GM18502 (cell line): Measurements from ENCODE around the gene AKAP13.

Source experiments
- ATAC-seq: cut with Tn5 transposase; IDR thresholded peaks from one replicate; pipeline ENCODE4 v1.9.1; 2021; ENCODE audit warnings: mild to moderate bottlenecking; ENCODE audit not compliant: unreplicated experiment, poor library complexity

AKAP13 gene

DNA sequence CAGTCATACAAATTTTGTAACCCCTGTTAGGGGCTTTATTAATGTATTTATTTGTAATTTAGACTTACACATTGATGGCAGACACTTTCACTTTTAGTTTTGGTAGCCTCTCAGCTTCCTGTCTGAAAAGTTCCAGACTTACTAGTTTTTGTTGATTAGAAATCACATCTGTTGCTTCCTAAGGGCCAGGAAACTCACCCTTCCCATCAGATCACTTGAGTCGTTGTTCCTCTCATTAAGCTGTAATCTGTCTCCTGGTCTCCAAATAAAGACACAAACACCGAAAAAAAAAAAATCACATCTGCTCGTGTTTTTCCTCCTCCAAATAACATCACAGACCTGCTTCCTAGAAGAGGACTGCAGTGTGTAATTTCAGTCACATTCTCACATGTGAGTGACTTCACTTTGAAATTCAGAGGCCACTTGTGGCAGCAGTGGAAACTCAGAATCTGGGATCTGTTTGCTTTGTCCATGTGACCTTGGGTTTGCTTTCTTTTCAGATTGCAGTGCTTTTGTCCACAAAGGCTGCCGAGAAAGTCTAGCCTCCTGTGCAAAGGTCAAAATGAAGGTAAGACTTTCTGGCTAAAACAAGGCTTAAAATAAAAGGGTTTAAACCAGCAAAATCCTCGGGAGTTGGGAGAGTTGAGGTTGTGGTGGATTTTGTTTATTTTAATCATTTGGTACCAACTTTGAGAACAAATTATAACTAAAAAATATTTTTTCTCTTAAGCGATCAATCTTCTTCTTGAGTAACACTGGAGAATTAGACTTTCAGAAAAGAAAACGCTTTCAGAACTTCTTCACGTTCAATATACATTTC lies 327.3 kb downstream of the AKAP13 start:
- ATAC-seq = peak; percentile 23

DNA sequence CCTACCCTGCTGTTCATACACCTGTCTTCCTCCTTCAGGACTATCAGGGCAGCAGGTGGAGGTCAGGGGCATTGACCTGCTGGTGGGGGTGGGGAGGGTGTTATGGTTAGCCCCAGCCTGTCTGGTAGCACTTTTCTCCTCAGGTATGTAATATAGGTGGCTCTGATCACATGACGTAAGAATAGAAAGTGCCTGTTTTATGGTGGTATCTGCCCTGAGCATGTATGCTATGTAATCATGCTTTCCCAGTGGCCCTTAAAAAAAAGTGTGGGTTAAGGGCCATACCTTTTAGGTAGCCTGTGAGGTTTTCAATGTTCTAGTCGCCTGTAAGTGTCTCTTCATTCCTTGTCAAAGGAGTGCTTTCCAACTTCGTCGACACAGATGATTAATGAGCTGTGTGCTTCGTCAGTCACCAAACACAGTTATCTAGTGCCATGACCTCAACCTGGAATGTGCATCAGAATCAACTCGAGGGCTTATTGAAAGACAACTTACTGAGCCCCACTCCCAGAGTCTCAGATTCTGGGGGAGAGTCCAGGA lies 328.1 kb downstream of the AKAP13 start:
- ATAC-seq = no peak

DNA sequence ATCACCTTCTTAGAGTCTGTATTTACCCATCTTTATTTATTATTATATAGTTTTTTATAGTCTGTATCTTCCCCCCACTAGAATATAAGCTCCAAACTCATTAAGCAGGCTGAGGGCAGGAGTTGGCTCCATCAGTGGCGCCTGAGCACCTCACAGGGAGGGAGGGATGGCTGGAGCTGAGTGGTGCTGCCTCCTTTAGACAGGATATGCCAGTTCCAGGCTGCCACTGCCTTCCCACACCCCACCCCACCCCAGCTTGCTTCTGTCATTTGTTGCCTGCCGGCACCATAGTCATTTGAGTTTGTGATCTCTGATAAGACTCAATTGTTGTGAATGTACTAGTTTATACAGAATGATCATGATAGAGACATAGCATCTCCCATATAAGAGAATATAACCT lies 328.8 kb downstream of the AKAP13 start:
- ATAC-seq = no peak

DNA sequence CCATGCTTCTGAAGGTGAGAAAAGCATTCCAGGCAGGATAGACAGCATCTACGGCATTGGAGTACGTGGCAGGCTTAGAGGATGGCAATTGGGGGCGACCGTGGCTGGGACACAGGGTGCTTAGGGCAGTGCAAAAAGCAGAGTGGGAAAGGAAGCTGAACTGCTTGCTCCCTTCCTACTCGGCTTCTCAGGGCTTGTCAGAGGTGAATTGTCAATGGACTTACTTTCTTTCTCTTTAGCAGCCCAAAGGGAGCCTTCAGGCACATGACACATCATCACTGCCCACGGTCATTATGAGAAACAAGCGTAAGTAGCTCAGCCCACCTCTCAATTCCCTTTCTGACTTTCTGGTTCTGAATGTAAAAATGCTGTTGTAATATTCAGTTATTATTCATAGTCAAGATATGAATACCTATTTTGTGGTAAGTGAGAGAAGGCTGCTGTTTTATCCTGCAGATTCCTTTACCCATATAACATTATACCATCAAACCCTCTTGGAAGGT lies 330.0 kb downstream of the AKAP13 start:
- ATAC-seq = peak; percentile 53

DNA sequence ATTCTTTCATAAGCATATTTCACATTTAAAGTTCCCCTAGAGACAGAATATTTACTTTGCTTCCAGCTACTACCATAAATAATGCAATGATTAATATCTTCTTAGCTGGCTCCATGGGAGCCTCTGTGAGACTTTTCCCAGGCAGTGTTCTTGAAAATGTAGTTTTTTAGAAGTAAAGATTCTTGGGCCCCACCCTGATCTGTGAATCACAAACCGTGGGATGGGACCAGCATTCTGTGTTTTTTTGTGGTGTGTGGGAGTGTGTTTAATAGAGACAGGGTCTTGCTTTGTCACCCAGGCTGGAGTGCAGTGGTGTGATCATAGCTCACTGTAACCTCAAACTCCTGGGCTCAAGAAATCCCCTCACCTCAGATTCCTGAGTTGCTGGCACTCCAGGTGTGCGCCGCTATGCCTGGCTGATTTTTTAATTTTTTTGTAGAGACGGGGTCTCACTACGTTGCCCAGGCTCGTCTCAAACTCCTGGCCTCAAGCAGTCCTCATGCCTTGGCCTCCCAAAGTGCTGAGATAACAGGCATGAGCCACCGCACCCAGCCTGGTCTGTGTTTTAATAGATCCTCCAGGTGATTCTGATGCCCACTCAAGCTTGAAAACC lies 331.3 kb downstream of the AKAP13 start:
- ATAC-seq = no peak

DNA sequence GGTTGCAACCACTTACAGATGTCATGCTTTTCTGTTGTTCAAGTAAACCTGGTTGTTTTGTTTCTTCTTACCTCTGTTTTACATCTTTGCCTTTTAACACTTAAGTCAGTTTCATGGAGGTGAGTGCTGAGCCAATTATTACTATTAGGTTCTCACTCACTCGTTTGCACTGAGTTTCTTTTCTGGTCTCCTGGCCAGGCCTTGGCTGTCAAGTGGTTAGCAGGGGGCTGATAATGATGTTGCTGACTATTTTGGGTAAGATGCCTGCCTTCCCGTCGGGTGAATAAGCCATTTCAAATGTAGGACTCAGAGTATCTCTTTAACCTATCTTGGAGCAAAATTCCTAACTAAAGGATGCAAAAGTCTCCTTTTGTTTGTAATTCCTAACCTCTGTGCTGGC lies 335.9 kb downstream of the AKAP13 start:
- ATAC-seq = no peak

DNA sequence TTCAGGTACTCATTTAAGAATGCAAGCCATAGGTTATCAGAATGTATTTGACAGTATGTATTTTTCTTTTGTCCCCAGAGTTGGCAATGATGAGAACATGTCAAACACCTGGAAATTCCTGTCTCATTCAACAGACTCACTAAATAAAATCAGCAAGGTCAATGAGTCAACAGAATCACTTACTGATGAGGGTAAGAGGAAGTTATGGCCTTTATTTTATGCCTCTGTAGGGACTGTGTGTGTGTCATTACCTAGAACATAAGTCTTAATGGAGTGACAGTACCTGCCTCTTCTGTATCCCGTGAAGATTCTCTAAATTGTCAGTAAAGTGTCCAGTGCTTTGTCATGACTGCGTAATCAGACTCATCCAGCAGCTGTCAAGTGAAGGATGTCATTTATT lies 336.8 kb downstream of the AKAP13 start:
- ATAC-seq = no peak

DNA sequence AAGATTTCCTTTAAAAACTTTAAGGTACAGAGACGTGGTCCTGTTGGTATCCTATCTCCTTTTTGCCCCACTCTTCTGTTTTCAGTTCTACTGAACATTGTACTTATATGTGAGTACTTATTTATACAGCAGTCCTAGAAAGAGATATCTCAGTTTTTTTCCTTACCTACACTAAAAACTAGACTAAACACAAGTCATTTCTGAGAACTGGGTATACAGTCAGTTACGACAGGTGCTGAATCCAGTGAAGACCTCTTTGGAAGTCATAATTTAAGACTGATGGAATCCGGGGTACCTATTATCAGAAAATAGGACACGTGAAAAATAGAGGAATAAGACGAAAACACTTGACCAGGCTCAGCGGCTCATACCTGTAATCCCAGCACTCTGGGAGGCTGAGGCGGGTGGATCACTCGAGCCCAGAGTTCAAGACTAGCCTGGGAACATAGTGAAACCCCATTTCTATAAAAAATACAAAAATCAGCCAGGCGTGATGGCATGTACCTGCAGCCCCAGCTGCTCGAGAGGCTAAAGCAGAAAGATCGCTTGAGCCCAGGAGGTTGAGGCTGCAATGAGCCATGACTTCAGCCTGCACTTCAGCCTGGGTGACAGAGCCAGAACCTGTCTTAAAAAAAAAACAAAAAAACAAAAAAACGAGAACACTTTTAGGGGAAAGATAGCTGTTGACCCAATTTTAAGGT lies 338.0 kb downstream of the AKAP13 start:
- ATAC-seq = peak; percentile 77

DNA sequence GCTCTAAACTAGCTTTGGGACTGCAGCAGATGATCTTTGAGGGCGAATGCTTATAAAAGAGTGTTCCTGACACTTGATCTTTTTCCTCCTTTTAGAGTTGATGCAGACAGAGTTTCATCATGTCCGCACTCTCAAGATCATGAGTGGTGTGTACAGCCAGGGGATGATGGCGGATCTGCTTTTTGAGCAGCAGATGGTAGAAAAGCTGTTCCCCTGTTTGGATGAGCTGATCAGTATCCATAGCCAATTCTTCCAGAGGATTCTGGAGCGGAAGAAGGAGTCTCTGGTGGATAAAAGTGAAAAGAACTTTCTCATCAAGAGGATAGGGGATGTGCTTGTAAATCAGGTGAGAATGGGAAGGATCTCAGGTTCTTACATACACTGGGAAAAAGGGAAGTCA lies 338.6 kb downstream of the AKAP13 start:
- no peak for ATAC-seq

DNA sequence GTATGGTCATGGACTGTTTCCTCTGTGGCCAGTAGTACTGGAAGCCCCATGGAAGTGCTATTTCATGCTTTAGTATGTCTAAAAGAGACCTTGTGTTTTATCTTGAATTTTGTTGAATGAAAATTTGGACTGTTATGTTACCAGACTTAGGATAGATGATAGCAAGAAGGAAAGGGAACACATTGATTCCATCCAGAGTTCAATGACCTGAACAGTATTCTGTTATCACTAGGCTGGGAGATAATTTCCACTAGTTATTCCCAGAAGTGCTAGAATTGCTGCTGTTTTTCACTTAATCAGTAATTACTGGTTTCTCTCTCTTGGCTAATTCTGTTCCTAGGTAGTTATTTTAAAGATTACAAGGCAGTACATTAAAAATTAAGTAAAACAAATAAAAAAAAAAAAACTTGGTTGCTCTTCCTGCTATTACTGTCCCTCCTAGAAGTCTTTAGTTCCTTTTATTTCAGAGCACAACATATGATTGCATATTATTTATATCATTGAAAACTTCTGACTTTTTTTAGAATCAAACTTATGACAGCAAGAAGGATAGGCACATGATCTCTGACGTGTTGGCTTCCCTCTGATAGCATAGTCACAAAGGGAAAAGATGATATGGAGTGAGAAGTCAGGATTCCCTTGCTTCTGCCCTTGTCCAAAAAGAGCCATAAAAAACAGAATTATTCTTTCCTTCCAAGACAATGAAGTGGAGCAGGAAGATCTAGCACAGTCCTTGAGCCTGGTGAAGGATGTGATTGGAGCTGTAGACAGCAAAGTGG lies 342.2 kb downstream of the AKAP13 start:
- no peak for ATAC-seq

DNA sequence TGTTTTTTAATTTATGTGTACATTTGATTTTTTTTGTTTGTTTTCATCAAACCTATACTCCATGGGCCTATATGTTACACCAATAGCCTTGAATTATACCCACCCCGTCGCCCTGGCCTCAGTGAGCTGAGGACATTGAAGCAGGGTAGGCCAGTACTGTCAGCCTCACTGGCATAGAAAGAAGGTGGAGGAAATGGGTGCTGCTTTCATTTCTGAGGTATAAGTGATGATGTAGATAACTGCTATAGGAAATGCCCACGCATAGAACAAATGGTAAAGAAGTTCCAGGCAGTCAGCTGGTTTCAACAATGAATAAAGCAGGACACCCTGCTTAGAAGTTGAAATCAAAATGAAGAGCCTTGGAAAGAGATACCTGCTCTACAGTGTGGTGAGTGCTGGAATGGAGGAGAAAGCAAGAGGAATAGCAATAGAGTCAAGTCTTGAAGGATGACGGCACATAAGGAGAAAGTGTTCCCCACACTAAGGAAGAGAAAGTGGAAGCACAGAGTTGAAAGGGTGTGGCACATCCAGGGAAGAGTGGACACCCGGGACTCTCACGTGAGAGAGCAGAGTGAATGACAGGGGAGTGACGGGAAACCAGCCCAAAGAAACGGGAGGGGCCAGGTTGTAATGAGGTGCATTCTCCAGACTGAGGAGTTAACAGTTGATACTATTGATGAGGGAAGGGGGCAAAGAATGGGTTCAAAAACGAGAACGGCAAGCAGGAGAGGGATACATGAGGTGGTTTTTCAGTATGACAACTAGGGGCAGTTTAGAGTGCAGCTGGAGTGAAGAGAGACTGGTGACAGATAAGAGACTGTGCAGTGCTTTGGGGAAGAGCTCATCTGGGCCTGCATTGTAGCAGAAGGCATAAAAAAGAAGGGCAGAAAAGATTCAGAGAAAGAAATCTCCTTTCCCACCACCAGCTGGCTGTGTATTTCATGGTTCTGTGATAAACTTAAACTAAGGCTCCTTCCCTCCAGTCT lies 343.9 kb downstream of the AKAP13 start:
- ATAC-seq = no peak

DNA sequence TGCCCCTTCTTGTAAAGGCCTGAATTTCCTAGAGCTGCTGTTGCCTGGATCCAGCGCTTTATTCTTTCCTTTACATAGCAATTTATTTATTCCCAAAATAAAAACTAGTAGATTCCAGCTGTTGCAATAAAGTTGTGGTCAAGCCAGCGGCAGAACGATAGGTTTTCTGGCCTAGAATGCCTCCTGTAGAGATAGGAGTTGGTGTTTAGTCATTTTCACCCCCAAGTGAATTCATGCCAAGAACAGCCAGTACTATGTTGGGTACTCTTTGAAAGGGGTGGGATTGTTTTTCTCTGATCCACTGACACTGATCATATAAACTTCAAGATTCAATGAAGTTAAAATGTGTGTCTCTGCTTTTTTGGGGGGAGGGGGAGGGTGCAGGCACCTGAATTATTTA lies 344.6 kb downstream of the AKAP13 start:
- no peak for ATAC-seq

DNA sequence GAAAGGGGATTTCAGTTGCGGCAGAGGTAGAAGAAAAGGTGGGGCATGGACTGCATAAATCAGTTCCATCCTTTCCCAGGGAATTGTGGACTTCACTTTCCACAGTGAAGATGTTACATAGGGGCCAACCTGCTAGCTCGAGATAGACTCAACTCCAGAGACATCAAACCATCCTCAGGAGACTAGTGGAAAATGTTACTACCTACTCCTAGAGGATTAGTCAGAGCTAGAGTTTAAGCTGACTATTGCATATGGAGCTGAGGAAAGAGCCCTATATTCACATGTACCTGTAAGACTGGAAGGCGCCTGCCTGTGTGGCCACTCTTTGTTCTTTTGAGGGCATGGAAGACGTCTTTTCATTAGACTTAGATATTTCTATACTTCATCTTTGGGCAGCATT lies 345.2 kb downstream of the AKAP13 start:
- ATAC-seq = no peak

DNA sequence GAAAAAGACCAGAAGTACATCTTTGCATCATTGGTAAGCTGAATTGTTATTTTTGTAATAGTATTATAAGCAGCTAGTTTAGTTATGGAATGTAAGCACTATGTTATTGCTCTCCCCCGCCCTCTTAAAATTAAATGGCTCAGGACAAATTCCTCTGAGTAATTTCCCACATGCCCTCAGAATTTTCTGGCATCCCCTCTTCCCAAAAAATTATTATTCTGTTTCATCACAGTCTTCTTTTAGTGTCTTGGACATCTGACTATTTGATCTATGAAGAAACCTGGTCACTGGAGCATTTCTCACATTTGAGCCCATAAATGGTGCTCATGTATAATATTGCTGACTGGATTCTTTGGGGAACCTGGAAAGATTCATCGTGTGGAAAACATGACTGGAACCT lies 346.1 kb downstream of the AKAP13 start:
- ATAC-seq = no peak

DNA sequence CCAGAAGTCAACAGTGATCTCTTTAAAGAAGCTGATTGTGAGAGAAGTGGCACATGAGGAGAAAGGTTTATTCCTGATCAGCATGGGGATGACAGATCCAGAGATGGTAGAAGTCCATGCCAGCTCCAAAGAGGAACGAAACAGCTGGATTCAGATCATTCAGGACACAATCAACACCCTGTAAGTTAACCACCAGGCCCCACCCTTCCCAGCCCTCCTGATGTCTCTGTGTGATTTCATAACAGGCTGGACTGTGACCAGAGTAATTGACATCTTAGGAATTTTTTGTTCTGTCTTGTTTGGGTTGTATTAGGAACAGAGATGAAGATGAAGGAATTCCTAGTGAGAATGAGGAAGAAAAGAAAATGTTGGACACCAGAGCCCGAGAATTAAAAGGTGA lies 346.7 kb downstream of the AKAP13 start:
- no peak for ATAC-seq

DNA sequence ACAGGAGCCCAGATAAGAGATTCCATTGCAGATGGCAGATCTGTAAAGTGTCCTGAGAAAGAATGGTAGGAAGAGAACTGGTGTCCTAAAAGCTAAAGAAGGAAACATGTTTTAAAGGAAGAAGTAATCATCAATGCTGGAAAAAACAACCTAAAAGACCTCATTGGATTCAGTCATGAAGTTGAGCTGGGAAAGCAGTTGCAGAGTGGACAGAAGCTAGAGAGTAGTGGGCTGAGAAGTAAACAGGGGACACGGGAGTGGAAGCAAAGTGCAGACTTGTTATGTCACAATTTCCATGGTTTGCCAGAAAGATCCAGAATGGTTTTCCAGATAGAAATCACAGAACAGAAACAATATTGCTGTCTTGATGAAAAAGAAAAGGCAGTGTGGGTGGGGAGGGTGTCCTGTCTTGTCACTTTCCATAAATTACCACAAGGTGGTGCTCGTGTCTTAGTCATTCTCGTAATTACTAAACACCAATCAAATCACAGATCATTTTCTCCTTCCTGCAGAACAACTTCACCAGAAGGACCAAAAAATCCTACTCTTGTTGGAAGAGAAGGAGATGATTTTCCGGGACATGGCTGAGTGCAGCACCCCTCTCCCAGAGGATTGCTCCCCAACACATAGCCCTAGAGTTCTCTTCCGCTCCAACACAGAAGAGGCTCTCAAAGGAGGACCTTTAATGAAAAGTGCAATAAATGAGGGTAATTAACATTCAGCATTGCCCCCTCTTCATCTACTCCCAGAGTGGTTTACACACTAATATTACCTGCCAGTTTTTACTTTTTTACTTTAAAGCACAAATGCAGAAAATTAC lies 349.8 kb downstream of the AKAP13 start:
- peak; percentile 88 for ATAC-seq

DNA sequence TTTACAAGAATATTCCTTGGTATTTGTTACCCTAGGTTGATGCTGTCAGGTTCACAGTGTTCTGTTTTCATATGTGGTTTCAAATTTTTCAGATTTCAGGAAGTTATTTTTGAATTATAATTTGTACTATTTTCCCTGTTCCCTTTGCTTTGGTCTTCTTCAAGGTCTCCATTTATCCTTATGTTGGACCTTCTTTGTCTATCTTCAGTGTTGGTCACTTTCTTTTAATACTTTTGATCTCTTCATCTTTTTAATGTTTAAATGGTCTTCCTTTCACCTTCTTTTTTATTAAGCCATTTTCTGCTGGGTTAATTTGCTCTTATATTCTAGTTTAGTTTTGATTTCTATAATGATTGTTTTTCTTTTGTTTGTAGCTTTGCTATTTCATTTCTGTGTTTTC lies 353.0 kb downstream of the AKAP13 start:
- no peak for ATAC-seq

DNA sequence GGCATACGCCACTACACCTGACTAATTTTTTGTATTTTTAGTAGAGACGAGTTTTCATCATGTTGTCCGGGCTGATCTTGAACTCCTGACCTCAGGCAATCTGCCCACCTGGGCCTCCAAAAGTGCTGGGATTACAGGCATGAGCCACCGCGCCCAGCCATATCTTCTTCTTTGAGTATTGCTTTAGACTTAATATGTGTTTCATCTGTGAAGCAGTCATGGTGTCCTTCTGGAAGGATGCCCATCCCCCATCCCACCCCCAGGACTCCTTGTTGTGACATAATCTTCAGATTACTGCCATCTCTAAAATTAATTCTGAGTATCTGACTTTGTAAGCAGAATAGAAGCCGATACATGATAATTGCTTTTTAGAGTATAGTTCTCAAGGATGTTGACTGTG lies 356.7 kb downstream of the AKAP13 start:
- no peak for ATAC-seq
